K562 (cell line): ENCODE results near the gene ZNF48. TPM values are rescaled to one million over a fixed set of nuclear protein-coding genes. Genes with fewer than 3 reads are reported as not detected.

Experiments
- ADNP ChIP-seq: fragments of 200-800 bp; sonication (Bioruptor generic); IDR thresholded peaks from 2 replicates; pipeline ENCODE4 v1.6.1; 2016; ENCODE audit warnings: missing genetic modification characterization, missing compliant biosample characterization
- CBX8 ChIP-seq: fragments of 200-600 bp; sonication (generic); IDR thresholded peaks from 2 replicates; pipeline ENCODE4 v1.6.1; 2012; ENCODE audit warnings: borderline replicate concordance, mixed run types, low read depth, mild to moderate bottlenecking, moderate library complexity, mixed read lengths, low read length, control low read depth, inconsistent platforms; ENCODE audit not compliant: poor library complexity, severe bottlenecking; ENCODE audit errors: extremely low read depth
- CUX1 ChIP-seq: fragments of 200-800 bp; sonication (Bioruptor generic); IDR thresholded peaks from 2 replicates; pipeline ENCODE4 v1.6.1; 2016; ENCODE audit warnings: missing genetic modification characterization, missing compliant biosample characterization
- DIDO1 ChIP-seq: fragments of 450-650 bp; IDR thresholded peaks from 2 replicates; pipeline ENCODE4 v1.6.1; 2016; ENCODE audit warnings: low read depth, missing biosample characterization, missing genetic modification characterization
- JUNB ChIP-seq: fragments of 450-650 bp; formaldehyde crosslinking; conservative IDR thresholded peaks from 2 replicates; pipeline ENCODE4 v1.4.0; 2020; ENCODE audit warnings: mild to moderate bottlenecking
- POLR3A ChIP-seq: IDR thresholded peaks from 2 replicates; pipeline ENCODE4 v1.6.1; 2011; ENCODE audit warnings: borderline replicate concordance, mild to moderate bottlenecking, moderate library complexity; ENCODE audit not compliant: insufficient read length, insufficient read depth; ENCODE audit errors: extremely low read depth
- PTBP1 ChIP-seq: fragments of 200-400 bp; formaldehyde crosslinking; IDR thresholded peaks from 2 replicates; pipeline ENCODE4 v1.6.1; 2017; ENCODE audit warnings: low read depth, low read length
- RBM39 ChIP-seq: fragments of 200-400 bp; formaldehyde crosslinking; optimal IDR thresholded peaks from 2 replicates; pipeline ENCODE3; 2018; ENCODE audit warnings: low read depth, low read length
- RFX7 ChIP-seq: fragments of 250-450 bp; sonication (Bioruptor Pico); IDR thresholded peaks from 2 replicates; pipeline ENCODE4 v1.5.1; 2021; ENCODE audit warnings: mild to moderate bottlenecking
- SMARCB1 ChIP-seq: IDR thresholded peaks from 2 replicates; pipeline ENCODE4 v1.6.1; 2011; ENCODE audit warnings: improper control_type of control experiment, low read depth; ENCODE audit not compliant: insufficient read length
- SREBF1 ChIP-seq: fragments of 150-350 bp; IDR thresholded peaks from 2 replicates; pipeline ENCODE4 v1.6.1; 2014; ENCODE audit warnings: antibody characterized with exemption, low read depth, low read length, borderline replicate concordance
- SRSF9 ChIP-seq: fragments of 200-400 bp; formaldehyde crosslinking; IDR thresholded peaks from 2 replicates; pipeline ENCODE4 v1.6.1; 2017; ENCODE audit warnings: low read depth, low read length, borderline replicate concordance
- STAT5B ChIP-seq: fragments of 250-450 bp; sonication (Bioruptor Pico); IDR thresholded peaks from 2 replicates; pipeline ENCODE4 v1.8.0; 2021; ENCODE audit warnings: mild to moderate bottlenecking, inconsistent platforms
- TAF1 ChIP-seq: IDR thresholded peaks from 2 replicates; pipeline ENCODE4 v1.6.1; 2011; ENCODE audit warnings: mild to moderate bottlenecking, low read length, moderate library complexity; ENCODE audit not compliant: insufficient read depth, control insufficient read depth, severe bottlenecking; ENCODE audit errors: extremely low read depth
- TCF7L2 ChIP-seq: fragments of 150-350 bp; IDR thresholded peaks from 2 replicates; pipeline ENCODE4 v1.6.1; 2016; ENCODE audit warnings: low read depth, mild to moderate bottlenecking, low read length, moderate library complexity
- TGIF2 ChIP-seq: sonication (generic); formaldehyde crosslinking; IDR thresholded peaks from 2 replicates; pipeline ENCODE4 v1.8.1; 2022; ENCODE audit warnings: mild to moderate bottlenecking, missing genetic modification reagents, moderate library complexity
- TRIM28 ChIP-seq: fragments of 450-650 bp; IDR thresholded peaks from 2 replicates; pipeline ENCODE4 v1.6.1; 2017
- ZMIZ1 ChIP-seq, 2 experiments: fragments of 150-350 bp in 1 of 2; IDR thresholded peaks; 2 replicates each; pipeline ENCODE4 v1.6.1; 2012 to 2016; ENCODE audit warnings: low read depth in 2 of 2, low read length in 2 of 2, mild to moderate bottlenecking in 1 of 2, moderate library complexity in 1 of 2
- ZNF23 ChIP-seq: fragments of 250-450 bp; sonication (Bioruptor Pico); IDR thresholded peaks from 2 replicates; pipeline ENCODE4 v1.4.0; 2020; ENCODE audit warnings: mild to moderate bottlenecking
- ZNF436 ChIP-seq: fragments of 250-450, 450-650 bp; sonication (Bioruptor Pico); formaldehyde crosslinking; IDR thresholded peaks from 2 replicates; pipeline ENCODE4 v1.7.0; 2020; ENCODE audit warnings: mild to moderate bottlenecking
- ZNF699 ChIP-seq: fragments of 250-450 bp; sonication (Bioruptor Pico); IDR thresholded peaks from 2 replicates; pipeline ENCODE4 v1.8.0; 2021; ENCODE audit warnings: mild to moderate bottlenecking, moderate library complexity; ENCODE audit not compliant: insufficient replicate concordance
- polyA plus RNA-seq, 8 experiments: library from polyadenylated mRNA; depleted of rRNA in 4 of 8; stranded (reverse) in 5 of 8; unstranded in 3 of 8; fragments of >200 nt; fragmentation: Nextera tagmentation in 2 of 8; fragmentation: Illumina TruSeq in 1 of 8; extraction: Ambion mirVana in 2 of 8; extraction: Trizol in 1 of 8; gene quantifications; 2 replicates each; pipeline versions ENCODE4 v1.2.1 to v1.2.3, GENCODE V29; 2011 to 2014; ENCODE audit warnings: inconsistent platforms in 1 of 8, missing spikeins in 1 of 8
- total RNA-seq, 7 experiments: library from RNA; depleted of rRNA in 6 of 7; stranded (reverse); fragments of >200 nt in 6 of 7; fragmentation: Illumina TruSeq in 2 of 7; extraction: Trizol in 2 of 7; gene quantifications; 2 replicates each; pipeline versions ENCODE4 v1.2.1 to v1.2.3, GENCODE V29; 2011 to 2021; ENCODE audit warnings: low replicate concordance in 1 of 7

The ZNF48 gene
- total and polyA plus RNA-seq, 9 of the 15 experiments (the other 6 are each of a cell fraction or from before 2014, with no cell fraction given): 0.38 to 11.6 (median 4.7) TPM

- TF ChIP-seq CUX1 (no peak), SRSF9 (no peak), ZNF436 (CRISPR knock-in tag) (no peak), RBM39 (no peak), TRIM28 (peak; percentile 56; the same call in 1 of the 2 replicates), STAT5B (CRISPR knock-in tag) (no peak), ZMIZ1 (IDR thresholded peaks at IDR 0.05; ENCODE audit: low read depth in 2 of 2, low read length in 2 of 2) (no peak), JUNB (CRISPR knock-in tag) (no peak), POLR3A (no peak), TGIF2 (CRISPR knock-in tag) (no peak), DIDO1 (tag) (no peak), ZNF23 (CRISPR knock-in tag) (no peak), CBX8 (no peak), SMARCB1 (no peak), RFX7 (CRISPR knock-in tag) (no peak), PTBP1 (0 out of 2 replicates have a peak, but pooled peaks have one; percentile 55), ZNF699 (CRISPR knock-in tag) (no peak), ADNP (no peak), TAF1 (no peak), TCF7L2 (no peak), SREBF1 (no peak; the same call in 1 of the 2 replicates)
Measured at GRCh38 chr16:30430428-30430970, 35.3 kb downstream of the ZNF48 start (continued).
